Suprapubic skin (tissue), 4 donors: ENCODE results near the gene UPF3A.

Experiments
- CTCF ChIP-seq, 2 donors: fragments of 200-600 bp in 1 of 2; fragments of 450-650 bp in 1 of 2; sonication (generic) in 1 of 2; IDR thresholded peaks; one replicate each; pipeline ENCODE4 v1.5.1; 2016 to 2019; ENCODE audit warnings: antibody characterized with exemption in 2 of 2, mild to moderate bottlenecking in 1 of 2, moderate library complexity in 1 of 2
- EP300 ChIP-seq: sonication (generic); formaldehyde crosslinking; IDR thresholded peaks from one replicate; pipeline ENCODE4 v1.6.1; 2017; ENCODE audit warnings: antibody characterized with exemption
- POLR2A ChIP-seq, 2 donors: fragments of 450-650 bp; IDR thresholded peaks; one replicate each; pipeline ENCODE4 v1.6.1; 2017; ENCODE audit warnings: antibody characterized with exemption in 2 of 2, mild to moderate bottlenecking in 2 of 2, moderate library complexity in 2 of 2
- POLR2AphosphoS5 ChIP-seq, 3 donors: sonication (generic); formaldehyde crosslinking; IDR thresholded peaks; one replicate each; pipeline ENCODE4 v1.6.1; 2017; ENCODE audit warnings: antibody characterized with exemption in 3 of 3

GRCh38 chr13:114231886-114232285, 49.5 kb upstream of the UPF3A start:
- TF ChIP-seq CTCF (IDR thresholded peaks at IDR 0.05) (no peak), POLR2A (IDR thresholded peaks at IDR 0.05) (no peak), EP300 (no peak), POLR2AphosphoS5 (IDR thresholded peaks at IDR 0.05) (no peak)
